T-helper 1 cell treated with Interleukin-12 subunit alpha and Interleukin-12 subunit beta and Interleukin-4 antibody, amounts not matched to agents 30 μg/mL and 1 μg/mL, for 36 hours (primary cell): ENCODE data around the gene MBD2.

Experiments
- H3K27ac Mint-ChIP-seq: one replicate; pipeline ENCODE4 v1.8.0; 2021; ENCODE audit warnings: mild to moderate bottlenecking, mixed read lengths
- H3K27me3 Mint-ChIP-seq: one replicate; pipeline ENCODE4 v1.8.0; 2021; ENCODE audit warnings: low read depth, mixed read lengths
- H3K36me3 Mint-ChIP-seq: one replicate; pipeline ENCODE4 v1.8.0; 2021; ENCODE audit warnings: low read depth, mixed read lengths
- H3K4me1 Mint-ChIP-seq: one replicate; pipeline ENCODE4 v1.8.0; 2021; ENCODE audit warnings: low read depth, mixed read lengths
- H3K4me3 Mint-ChIP-seq: one replicate; pipeline ENCODE4 v1.8.0; 2021; ENCODE audit warnings: mild to moderate bottlenecking, moderate library complexity, mixed read lengths
- H3K9me3 Mint-ChIP-seq: one replicate; pipeline ENCODE4 v1.8.0; 2021; ENCODE audit warnings: mixed read lengths

MBD2 gene

DNA sequence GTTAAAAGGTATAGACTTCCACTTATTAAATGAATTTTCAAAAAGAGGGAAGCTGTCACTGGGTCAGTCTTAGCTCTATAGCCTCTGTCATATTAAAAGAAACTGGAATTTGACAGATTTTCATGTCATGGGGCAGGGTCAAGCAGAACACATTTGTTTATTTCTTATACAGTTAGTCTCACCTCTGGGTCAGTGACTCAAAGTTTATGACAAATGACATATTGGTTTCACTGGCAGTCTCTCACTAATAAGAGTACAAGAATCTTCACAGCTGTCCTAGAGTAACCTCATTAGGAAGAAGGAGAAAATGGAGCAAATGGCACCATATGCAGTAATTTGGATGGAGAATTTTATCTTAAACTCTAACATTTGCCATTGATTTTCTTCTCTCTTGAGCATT, 63.2 kb downstream of the MBD2 start:
- Mint-ChIP-seq H3K4me1 (peaks cover 34% of the 10 kb centered on the region), H3K27me3 (no peaks in the 10 kb centered on the region), H3K36me3 (peaks cover 54% of the 10 kb centered on the region), H3K4me3 (no peak overlapping the region), H3K9me3 (no peaks in the 10 kb centered on the region), H3K27ac (no peak overlapping the region)

DNA sequence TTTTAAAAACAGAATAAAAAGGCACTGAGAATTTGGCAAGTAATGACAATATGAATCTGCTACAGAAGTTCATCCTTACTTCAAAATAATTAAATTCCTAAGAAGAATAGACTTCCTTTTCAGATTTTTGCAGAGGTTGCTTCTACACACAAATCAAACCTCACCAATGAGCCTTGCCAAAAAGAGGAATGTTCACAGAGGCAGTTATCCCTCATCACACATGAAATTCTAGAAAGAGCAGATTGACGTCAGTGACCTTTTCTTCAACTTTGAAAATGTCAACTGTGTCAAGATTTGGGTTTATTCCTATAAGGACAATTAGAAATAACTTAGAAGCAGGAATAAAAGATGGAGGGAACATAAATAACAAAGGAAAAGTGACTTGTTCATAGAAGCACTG, 64.6 kb downstream of the MBD2 start:
- H3K27me3 Mint-ChIP-seq: no peaks in the 10 kb centered on the region
- peaks cover 57% of the 10 kb centered on the region for H3K36me3 Mint-ChIP-seq
- no peaks in the 10 kb centered on the region for H3K9me3 Mint-ChIP-seq
- no peak overlapping the region for H3K4me3 Mint-ChIP-seq
- H3K4me1 Mint-ChIP-seq: peaks cover 28% of the 10 kb centered on the region
- no peak overlapping the region for H3K27ac Mint-ChIP-seq

DNA sequence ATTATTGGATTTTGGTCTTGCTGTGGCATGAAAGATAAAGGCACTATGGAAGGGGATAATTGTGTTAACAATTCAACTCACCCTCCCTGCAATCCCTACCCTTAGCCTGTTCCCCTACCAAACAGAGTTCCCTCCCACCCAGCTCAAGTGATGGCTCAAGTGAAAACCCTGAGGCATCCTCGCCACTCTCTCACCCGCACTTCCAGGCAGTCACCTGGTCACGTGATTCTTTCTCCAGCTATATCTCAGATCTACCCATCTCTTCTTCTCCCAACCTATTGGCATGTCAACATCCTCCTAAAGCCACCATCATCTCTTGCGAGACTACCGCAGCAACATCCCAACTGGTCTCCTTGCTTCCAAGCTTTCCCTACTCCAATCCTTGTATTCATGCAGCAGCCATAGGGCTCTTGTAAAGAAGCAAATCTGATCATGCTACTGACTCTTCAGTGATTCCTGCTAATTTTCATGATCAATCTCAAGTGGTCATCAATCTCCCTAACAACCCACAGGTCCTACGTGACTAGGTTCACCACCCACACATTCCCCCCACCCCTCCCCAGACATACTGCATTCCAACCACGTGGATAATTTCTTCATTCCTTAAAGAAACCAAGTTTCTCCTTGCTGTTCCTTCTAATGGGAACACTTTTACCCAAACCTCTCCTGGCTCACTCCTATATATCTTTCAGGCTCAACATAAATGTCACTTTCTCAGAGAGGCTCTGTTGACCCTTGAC, 66.7 kb downstream of the MBD2 start:
- no peak overlapping the region for H3K27ac Mint-ChIP-seq
- peaks cover 68% of the 10 kb centered on the region for H3K36me3 Mint-ChIP-seq
- no peaks in the 10 kb centered on the region for H3K9me3 Mint-ChIP-seq
- no peak overlapping the region for H3K4me3 Mint-ChIP-seq
- H3K4me1 Mint-ChIP-seq: peaks cover 26% of the 10 kb centered on the region
- no peaks in the 10 kb centered on the region for H3K27me3 Mint-ChIP-seq

DNA sequence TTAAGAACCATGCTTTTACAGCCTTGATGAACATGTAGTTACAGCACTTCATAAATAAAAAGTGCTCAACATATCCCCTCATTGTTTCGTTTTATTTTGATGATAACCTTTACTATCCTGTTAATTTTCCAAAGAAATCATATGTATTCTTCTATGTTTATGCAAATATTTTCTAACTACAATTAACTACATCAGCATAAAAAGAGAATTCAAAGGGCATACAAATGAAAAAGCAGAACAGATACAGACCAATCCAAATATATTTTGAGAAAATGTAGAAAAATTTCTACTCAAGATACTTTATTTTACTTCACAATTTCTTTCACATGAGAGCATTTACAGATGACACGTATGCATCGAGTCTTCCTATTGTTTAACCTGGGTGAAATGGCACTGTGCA, 69.1 kb downstream of the MBD2 start:
- H3K27ac Mint-ChIP-seq: no peak overlapping the region
- no peaks in the 10 kb centered on the region for H3K27me3 Mint-ChIP-seq
- peaks cover 26% of the 10 kb centered on the region for H3K4me1 Mint-ChIP-seq
- peaks cover 66% of the 10 kb centered on the region for H3K36me3 Mint-ChIP-seq
- no peak overlapping the region for H3K4me3 Mint-ChIP-seq
- H3K9me3 Mint-ChIP-seq: no peaks in the 10 kb centered on the region

DNA sequence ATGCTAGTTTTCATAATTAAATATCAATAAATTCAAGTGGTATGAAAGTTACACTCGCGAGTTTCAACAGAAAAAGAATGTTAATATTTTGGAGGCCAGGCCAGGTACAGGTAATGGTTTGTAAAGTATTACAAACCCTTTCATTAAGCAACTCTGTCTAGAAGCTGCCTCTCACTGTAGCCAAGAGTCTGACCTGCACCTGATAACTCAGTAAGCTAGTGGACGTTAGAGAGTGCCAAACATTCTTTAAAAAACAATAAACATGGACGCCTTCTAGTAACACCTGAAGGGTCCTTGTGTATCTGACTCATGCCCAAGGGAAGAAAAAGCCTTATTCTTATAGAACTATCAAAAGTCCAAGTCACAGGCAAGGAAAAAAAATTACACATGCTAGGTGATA, 70.2 kb downstream of the MBD2 start:
- Mint-ChIP-seq H3K36me3 (peaks cover 58% of the 10 kb centered on the region), H3K9me3 (no peaks in the 10 kb centered on the region), H3K27ac (peak overlapping the region; percentile 43), H3K4me1 (peaks cover 32% of the 10 kb centered on the region), H3K27me3 (no peaks in the 10 kb centered on the region), H3K4me3 (no peak overlapping the region)

DNA sequence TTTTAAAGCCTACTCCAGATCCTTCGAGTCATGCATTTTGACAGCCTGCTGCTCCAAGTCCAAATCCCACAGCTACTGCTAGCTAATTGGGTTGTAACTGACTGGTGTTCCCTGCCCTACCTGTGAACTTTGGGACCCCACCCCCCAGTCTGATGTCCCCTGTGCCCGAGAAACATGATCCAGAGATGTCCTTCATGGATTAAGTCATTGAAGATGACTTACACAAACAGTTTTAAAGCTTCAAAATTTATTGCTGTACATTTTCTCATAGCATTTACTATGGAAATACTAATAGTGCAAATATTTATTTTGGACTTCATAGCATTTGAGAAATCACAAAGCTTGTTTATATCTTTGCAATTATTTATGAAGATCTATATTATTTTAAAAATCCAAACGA, 73.1 kb downstream of the MBD2 start:
- Mint-ChIP-seq H3K9me3 (no peaks in the 10 kb centered on the region), H3K27ac (no peak overlapping the region), H3K4me3 (no peak overlapping the region), H3K27me3 (no peaks in the 10 kb centered on the region), H3K4me1 (peaks cover 49% of the 10 kb centered on the region), H3K36me3 (peaks cover 49% of the 10 kb centered on the region)

DNA sequence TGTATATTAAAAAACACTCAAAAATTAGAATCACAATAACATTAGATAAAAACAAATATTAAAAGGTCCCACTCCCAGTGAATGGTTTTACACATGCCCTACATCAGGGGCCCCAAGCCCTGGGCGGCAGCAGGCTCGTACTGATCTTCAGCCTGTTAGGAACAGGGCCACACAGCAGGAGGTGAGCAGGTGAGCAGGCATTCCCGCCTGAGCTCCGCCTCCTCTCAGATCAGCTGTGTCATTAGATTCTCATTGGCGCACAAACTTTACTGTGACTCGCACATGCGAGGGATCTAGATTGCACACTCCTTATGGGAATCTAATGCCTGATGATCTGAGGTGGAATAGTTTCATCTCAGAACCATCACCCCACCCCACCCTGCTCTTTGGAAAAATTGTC, 74.2 kb downstream of the MBD2 start:
- Mint-ChIP-seq H3K9me3 (no peaks in the 10 kb centered on the region), H3K4me3 (no peak overlapping the region), H3K27me3 (no peaks in the 10 kb centered on the region), H3K27ac (peak overlapping the region; percentile 64), H3K36me3 (peaks cover 43% of the 10 kb centered on the region), H3K4me1 (peaks cover 49% of the 10 kb centered on the region)

DNA sequence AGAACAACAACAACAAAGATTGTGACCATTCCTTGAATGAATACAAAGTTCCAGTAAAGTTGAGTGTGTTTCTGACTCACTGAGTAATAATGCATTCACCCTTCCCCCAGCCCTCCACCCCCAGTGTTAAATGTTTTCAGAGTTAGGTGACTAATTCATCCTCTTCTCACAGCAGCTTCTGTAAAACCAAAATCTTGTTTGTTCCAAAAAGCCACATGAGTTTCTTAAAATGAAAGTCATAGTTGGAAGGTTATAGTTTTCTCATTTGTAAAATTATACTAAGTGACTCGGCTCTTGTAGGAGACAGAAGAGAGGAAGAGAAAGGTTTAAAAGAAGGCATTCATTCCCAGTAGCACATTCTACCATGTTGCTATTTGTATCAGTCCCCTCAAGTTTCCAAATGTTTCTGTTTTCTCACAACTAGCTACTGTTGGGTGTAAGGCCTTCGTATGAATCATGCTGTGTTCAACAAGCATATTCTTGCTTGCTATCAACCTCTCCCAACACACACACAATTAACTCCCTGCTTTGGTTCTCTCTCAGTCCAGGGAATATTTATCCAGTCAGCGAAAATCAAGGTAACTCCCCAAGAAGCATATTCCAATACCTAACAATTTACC, 75.3 kb downstream of the MBD2 start:
- H3K36me3 Mint-ChIP-seq: peaks cover 40% of the 10 kb centered on the region
- peak overlapping the region; percentile 92 for H3K27ac Mint-ChIP-seq
- H3K4me3 Mint-ChIP-seq: peak overlapping the region; percentile 76
- H3K27me3 Mint-ChIP-seq: no peaks in the 10 kb centered on the region
- no peaks in the 10 kb centered on the region for H3K9me3 Mint-ChIP-seq
- peaks cover 46% of the 10 kb centered on the region for H3K4me1 Mint-ChIP-seq

DNA sequence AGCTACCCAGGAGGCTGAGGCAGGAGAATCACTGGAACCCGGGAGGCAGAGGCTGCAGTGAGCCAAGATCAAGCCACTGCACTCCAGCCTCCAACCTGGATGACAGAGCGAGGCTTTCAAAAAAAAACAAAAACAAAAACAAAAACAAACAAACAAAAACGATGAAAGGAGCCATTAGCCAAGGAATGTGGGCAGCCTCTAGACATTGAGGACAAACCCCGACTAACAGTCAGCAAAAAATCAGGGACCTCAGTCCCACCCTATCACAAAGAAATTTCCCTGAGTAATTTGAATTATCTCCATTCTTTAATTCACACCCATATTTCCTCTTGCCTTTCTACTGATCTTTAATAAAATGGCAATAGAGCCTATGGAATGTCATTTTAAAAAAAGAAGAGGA, 75.8 kb downstream of the MBD2 start:
- Mint-ChIP-seq H3K4me1 (peaks cover 46% of the 10 kb centered on the region), H3K27ac (peak overlapping the region; percentile 92), H3K27me3 (no peaks in the 10 kb centered on the region), H3K4me3 (peak overlapping the region; percentile 76), H3K36me3 (peaks cover 40% of the 10 kb centered on the region), H3K9me3 (peaks cover 4% of the 10 kb centered on the region)

DNA sequence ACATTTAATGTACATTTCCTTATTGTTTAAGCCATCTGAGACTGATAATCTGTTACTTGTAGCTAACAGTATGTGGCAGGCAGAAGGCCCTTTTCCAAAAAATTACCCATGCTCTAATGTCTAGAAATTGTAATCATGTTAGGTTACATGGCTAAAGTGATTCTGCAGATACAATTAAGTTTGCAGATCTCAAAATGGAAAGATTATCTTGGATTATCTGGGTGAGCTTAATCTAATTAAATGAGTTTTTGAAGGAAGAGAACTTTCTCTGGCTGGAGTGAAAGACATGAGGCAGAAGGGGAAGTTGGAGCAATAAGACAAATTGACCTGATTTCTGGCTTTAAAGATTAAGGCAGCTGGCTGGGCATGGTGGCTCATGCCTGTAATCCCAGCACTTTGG, 76.3 kb downstream of the MBD2 start:
- Mint-ChIP-seq H3K4me1 (peaks cover 46% of the 10 kb centered on the region), H3K9me3 (peaks cover 9% of the 10 kb centered on the region), H3K4me3 (peak overlapping the region; percentile 7), H3K27me3 (no peaks in the 10 kb centered on the region), H3K36me3 (peaks cover 41% of the 10 kb centered on the region), H3K27ac (peak overlapping the region; percentile 92)

DNA sequence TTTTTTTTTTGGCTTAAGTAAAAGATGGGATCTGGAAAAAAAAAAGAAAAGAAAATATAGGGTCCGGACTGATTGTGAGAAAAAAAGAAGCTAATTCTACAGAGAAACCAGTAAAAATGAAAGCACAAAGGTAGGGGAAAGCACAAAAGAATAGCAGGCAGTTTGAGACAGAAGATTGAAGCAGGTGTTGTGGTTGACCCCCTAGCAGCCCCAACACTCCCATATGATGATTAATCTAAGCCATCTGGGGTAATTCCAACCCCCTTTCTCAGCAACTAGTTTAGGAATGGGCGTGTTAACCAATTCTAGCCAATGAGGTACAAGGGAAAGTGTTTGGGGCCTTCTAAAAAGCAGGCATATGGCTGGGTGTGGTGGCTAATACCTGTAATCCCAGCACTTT, 77.0 kb downstream of the MBD2 start:
- peak overlapping the region; percentile 3 for H3K4me3 Mint-ChIP-seq
- H3K9me3 Mint-ChIP-seq: peaks cover 14% of the 10 kb centered on the region
- peaks cover 42% of the 10 kb centered on the region for H3K4me1 Mint-ChIP-seq
- peaks cover 35% of the 10 kb centered on the region for H3K36me3 Mint-ChIP-seq
- H3K27ac Mint-ChIP-seq: peak overlapping the region; percentile 58
- no peaks in the 10 kb centered on the region for H3K27me3 Mint-ChIP-seq

DNA sequence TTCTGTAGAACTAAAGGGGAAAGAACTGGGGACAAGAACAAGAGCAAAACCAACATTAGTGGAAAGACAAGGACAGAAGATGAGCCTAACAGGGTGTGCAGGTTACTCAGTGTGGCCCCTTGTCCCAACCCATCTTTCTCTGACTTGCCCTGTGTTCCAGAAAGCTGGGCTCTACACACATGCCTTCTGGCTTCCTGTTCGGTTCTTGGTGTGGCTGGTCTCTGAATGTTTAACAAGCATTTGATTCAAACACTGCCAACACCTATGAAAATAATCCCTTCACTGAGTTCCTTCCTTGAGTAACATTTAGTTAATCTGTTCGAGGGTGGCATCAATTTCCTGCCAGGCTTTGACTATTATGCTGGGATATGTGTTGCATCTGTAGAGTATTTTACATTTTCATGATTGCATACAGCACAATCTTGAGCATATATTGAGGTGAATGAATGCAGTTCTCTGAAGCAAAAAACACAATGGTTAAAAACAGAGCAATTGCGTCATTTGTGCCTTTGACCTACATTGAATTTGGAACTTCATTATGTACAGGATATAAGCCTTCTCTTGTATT, 83.3 kb downstream of the MBD2 start:
- peaks cover 47% of the 10 kb centered on the region for H3K9me3 Mint-ChIP-seq
- no peaks in the 10 kb centered on the region for H3K27me3 Mint-ChIP-seq
- H3K4me1 Mint-ChIP-seq: peaks cover 3% of the 10 kb centered on the region
- no peak overlapping the region for H3K4me3 Mint-ChIP-seq
- peaks cover 46% of the 10 kb centered on the region for H3K36me3 Mint-ChIP-seq
- H3K27ac Mint-ChIP-seq: no peak overlapping the region

DNA sequence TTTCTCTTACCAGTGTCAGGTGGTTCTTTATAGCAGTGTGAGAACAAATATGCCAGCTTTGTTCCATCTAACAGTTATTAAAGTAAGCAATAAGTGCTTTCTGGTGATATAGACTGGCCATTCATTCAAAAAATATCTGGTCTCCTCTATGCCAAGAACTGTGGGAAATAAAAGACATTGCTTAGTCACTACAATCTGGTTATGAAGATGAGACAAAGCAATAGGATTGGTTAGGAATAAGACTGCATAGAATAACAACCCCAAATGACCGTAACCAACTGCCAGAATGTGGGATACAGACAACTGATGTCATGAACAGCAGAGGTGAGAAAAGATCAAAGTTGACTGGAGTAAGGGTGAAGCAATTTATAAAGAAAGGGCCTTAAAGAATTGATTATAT, 83.8 kb downstream of the MBD2 start:
- Mint-ChIP-seq H3K9me3 (peaks cover 47% of the 10 kb centered on the region), H3K27ac (no peak overlapping the region), H3K27me3 (no peaks in the 10 kb centered on the region), H3K4me3 (no peak overlapping the region), H3K36me3 (peaks cover 46% of the 10 kb centered on the region), H3K4me1 (peaks cover 3% of the 10 kb centered on the region)

DNA sequence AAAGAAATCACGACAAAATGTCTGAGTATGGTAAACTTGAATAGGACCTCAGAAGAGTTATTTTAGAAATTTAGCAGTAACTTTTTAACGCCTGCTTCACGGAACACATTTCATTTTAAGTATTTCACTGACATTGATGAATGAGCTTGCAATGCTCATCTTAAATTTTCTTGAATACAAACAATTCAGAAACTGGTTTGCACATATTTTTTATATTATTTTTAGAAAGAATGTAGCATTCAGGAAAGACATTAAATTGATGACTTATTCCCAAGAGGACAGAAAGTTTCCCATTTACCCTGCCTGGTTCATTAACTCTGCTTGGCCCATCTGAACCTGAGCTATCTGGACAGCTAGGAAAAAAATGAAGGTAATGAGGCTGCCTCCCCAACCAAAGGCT, 89.3 kb downstream of the MBD2 start:
- Mint-ChIP-seq H3K4me3 (no peak overlapping the region), H3K27me3 (no peaks in the 10 kb centered on the region), H3K4me1 (peaks cover 4% of the 10 kb centered on the region), H3K9me3 (peaks cover 16% of the 10 kb centered on the region), H3K36me3 (peaks cover 19% of the 10 kb centered on the region), H3K27ac (no peak overlapping the region)

DNA sequence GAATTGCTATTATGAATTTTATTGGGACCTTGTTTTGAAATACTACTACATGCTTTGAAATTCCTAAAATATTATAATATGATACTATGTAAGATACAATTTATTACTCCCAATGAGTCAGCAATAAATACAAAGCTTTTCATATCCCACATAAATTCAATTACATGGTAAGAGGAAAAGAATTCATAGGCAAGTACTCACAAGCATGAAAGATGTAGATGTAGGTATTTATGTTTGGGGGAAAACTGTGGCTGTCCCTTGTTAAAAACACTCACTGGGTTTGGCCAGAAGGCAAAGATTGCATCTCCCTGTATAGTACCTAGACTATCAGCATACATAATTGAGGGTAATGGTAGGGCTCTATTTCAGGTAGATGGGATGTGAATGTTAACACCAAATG, 90.4 kb downstream of the MBD2 start:
- Mint-ChIP-seq H3K27me3 (no peaks in the 10 kb centered on the region), H3K9me3 (peaks cover 11% of the 10 kb centered on the region), H3K4me3 (no peak overlapping the region), H3K27ac (no peak overlapping the region), H3K36me3 (peaks cover 16% of the 10 kb centered on the region), H3K4me1 (peaks cover 12% of the 10 kb centered on the region)
